GM12875 (cell line): Measurements from ENCODE around the gene STX8.

ENCODE experiments used
- H3K4me3 ChIP-seq: one replicate; pipeline ENCODE4 v1.5.1; 2011; ENCODE audit warnings: low read depth, low read length, control low read depth
- TF ChIP-seq, protein P1 (sequence below): IDR thresholded peaks from 2 replicates; pipeline ENCODE4 v1.5.1; 2011; ENCODE audit warnings: low read depth, mild to moderate bottlenecking, control low read depth, inconsistent platforms, low read length, moderate library complexity, borderline replicate concordance; ENCODE audit not compliant: insufficient read depth

STX8 gene

DNA sequence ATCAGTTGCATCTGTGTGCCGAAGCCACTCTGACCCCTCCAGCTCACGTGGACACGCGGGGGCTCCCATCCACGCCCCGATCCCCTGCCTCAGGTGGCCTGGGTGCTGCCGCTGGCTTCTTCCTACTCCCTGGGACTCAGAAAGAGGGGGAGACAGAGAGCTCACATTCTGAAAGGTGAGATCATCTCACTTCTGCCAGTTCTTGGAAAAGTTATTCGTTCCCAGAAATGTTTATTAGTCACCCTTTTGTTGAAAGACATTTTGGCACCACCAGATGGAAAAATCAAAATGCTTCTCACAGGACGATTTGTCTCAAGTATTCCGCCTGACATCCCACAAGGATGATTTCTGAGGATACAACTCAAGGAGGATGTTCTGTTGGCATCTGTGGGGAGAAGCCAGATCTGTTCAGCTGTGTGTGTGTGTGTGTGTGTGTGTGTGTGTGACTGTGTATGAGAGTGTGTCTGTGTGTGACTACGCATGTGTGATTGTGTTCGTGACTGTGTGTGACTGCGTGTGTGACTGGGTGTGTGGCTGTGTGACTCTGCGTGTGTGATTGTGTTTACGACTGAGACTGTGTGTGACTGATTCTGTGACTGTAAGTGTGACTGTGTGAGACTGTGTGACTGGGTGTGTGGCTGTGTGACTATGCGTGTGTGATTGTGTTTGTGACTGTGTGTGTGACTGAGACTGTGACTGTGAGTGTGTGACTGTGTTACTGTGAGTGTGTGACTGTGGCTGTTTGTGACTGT, 347.0 kb downstream of the STX8 start:
- no peak overlapping the region for H3K4me3 ChIP-seq
- TF ChIP-seq, protein P1, sequence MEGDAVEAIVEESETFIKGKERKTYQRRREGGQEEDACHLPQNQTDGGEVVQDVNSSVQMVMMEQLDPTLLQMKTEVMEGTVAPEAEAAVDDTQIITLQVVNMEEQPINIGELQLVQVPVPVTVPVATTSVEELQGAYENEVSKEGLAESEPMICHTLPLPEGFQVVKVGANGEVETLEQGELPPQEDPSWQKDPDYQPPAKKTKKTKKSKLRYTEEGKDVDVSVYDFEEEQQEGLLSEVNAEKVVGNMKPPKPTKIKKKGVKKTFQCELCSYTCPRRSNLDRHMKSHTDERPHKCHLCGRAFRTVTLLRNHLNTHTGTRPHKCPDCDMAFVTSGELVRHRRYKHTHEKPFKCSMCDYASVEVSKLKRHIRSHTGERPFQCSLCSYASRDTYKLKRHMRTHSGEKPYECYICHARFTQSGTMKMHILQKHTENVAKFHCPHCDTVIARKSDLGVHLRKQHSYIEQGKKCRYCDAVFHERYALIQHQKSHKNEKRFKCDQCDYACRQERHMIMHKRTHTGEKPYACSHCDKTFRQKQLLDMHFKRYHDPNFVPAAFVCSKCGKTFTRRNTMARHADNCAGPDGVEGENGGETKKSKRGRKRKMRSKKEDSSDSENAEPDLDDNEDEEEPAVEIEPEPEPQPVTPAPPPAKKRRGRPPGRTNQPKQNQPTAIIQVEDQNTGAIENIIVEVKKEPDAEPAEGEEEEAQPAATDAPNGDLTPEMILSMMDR = no peak

- TF ChIP-seq, protein P1 = no peak
- no peak overlapping the region for H3K4me3 ChIP-seq
Measured at GRCh38 chr17:9227819-9228407, 347.7 kb downstream of the STX8 start.

DNA sequence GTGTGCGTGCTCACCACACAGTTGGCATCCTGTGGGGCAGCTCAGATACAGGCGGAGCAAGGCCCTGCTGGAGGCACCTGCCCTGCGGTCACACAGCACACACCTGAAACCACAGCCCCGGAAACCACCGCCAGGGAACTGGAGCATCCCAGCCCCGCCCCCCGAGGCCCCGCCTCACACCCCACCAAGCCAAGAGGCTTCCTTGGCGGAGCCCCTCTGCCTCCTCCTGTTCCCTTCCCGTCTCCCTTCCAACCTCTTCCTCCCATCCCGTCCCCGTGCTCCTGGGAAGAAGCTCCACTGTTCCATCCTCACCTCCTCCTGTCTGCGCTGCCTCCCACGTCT, 348.9 kb downstream of the STX8 start:
- no peak overlapping the region for H3K4me3 ChIP-seq
- TF ChIP-seq, protein P1 = no peak

DNA sequence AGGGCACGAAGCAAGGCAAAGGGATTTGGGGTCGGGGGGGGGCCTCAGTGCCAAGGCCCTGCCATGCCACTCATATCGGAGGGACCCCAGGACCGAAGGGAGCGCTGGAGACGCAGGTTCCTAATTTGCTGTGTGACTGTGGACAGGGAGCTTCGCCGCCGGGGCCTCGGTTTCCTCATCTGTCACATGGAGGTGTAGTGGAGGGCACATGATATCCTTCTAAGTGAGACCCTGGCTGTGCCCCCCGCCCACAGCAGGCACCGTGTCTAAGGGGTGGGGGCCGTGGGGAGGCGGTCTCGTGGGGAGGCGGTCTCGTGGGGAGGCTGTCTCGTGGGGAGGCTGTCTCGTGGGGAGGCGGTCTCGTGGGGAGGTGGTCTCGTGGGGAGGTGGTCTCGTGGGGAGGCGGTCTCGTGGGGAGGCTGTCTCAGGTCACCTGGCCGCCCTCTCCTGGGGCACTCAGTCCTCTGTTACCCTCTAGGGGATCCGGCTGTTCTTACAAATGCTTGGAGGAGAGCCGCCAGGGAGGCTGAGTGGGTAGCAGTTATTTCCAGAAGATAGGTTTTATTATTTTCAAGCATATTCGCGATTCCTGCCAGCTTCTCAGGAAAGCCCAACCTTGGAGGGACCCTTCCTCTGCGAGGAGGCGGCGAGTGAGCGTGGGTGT, 349.4 kb downstream of the STX8 start:
- TF ChIP-seq, protein P1 = no peak
- H3K4me3 ChIP-seq = no peak overlapping the region

DNA sequence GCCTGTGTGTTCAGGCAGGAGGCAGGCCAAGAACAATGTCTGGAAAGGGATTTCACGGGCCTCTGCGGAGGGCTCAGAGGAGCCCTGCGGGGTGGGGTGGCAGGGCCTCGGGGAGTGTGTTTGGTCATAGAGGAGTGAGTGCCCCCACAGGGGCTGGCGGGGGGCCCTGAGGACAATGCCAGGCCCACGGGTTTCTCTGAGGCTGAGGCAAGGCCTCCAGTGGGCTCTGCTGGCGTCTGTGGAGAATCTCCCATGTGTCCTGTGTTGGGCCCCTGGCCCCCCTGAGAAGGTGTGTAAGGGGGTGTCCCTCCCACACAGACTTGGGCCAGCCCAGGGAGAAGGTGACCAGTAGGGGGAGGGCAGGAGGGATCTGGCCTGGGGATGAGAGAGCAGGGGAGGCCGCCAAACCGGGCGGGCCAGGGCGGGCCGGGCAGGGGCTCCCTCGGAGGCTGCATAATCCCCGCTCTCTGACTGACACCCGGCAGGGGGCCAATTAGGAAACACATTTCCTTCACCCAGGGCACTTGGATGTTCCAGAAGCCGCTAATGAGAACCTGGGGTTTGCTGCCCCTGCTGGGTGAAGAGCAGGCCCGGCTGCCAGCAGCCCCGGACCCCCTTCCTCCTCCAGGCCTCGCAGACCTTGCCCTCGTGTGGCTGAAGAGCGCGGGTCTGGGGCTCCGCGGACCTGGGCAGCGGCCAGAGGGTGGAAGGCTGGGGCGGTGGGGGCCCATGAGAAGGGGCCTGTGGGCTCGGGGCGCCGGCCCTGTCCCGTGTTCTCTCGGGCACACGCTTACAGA, 350.1 kb downstream of the STX8 start:
- H3K4me3 ChIP-seq = no peak overlapping the region
- TF ChIP-seq, protein P1 = no peak

DNA sequence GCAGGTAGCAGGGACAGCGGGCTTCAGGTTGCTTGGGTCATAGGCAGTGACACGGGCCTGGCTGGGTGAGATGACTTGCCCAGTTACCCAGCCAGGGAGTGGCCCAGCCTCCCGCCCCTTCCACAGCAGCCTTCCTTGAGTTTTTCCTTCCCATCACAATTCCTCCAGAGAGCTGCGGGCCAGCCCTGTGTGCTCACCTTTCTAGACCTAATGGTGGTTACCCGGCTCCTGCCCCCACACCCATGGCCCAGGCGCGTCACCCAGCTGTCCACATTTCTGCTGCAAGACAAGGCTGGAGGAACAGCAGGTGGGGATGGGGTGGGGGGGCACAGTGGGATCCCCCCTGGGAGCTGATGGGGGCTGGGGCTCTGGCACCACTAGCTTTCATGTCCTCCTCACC, 351.1 kb downstream of the STX8 start:
- H3K4me3 ChIP-seq = no peak overlapping the region
- TF ChIP-seq, protein P1 = no peak
